Mesodermal cell (in vitro differentiated cells): Measurements from ENCODE around the gene GNPTG.
A peak's percentile ranks its signal among the peaks of the same experiment; 100 is the strongest.

Source experiments
- H3K27ac ChIP-seq: 2 replicates; pipeline ENCODE4 v1.7.0; 2013; ENCODE audit warnings: mild to moderate bottlenecking, low read depth, low read length, moderate library complexity; ENCODE audit not compliant: severe bottlenecking
- H3K36me3 ChIP-seq: 2 replicates; pipeline ENCODE4 v1.7.1; 2013; ENCODE audit warnings: mild to moderate bottlenecking, low read length, moderate library complexity; ENCODE audit not compliant: control insufficient read depth, insufficient read depth
- H3K4me1 ChIP-seq: one replicate; pipeline ENCODE4 v1.7.1; 2013; ENCODE audit warnings: mild to moderate bottlenecking, low read length; ENCODE audit not compliant: insufficient read depth, control insufficient read depth, poor library complexity, severe bottlenecking
- H3K4me3 ChIP-seq: 2 replicates; pipeline ENCODE4 v1.7.0; 2013; ENCODE audit warnings: low read length, control low read depth, mild to moderate bottlenecking; ENCODE audit not compliant: insufficient read depth, poor library complexity, severe bottlenecking; ENCODE audit errors: extremely low read depth
- H3K9me3 ChIP-seq: 2 replicates; pipeline ENCODE4 v1.7.1; 2013; ENCODE audit warnings: mild to moderate bottlenecking, low read length, moderate library complexity; ENCODE audit not compliant: control insufficient read depth
- WGBS, 2 experiments: methylation state at CpG; one replicate each; pipeline ENCODE4 v1.1.5; 2013; ENCODE audit warnings: missing lambda C conversion rate in 2 of 2; ENCODE audit not compliant: insufficient coverage in 2 of 2; 5-methylcytosine and 5-hydroxymethylcytosine counted together

Gene GNPTG

GRCh38 chr16:1343428-1344242 is 8.1 kb upstream of the GNPTG start:
- Histone ChIP-seq H3K27ac (no peak overlapping the region), H3K36me3 (peaks cover 5% of the 10 kb centered on the region), H3K4me3 (peak overlapping the region; percentile 14), H3K4me1 (no peaks in the 10 kb centered on the region), H3K9me3 (no peaks in the 10 kb centered on the region)
- 48 to 50% methylated on average over 39 to 44 of the region's 44 CpGs for WGBS, 2 experiments

GRCh38 chr16:1344499-1344898 is 7.2 kb upstream of the GNPTG start:
- Histone ChIP-seq H3K4me1 (no peaks in the 10 kb centered on the region), H3K9me3 (no peaks in the 10 kb centered on the region), H3K4me3 (no peak overlapping the region), H3K36me3 (peaks cover 14% of the 10 kb centered on the region), H3K27ac (no peak overlapping the region)
- 91 to 94% methylated on average over 10 to 14 of the region's 14 CpGs for WGBS, 2 experiments

- Histone ChIP-seq H3K4me1 (no peaks in the 10 kb centered on the region), H3K9me3 (no peaks in the 10 kb centered on the region), H3K27ac (no peak overlapping the region), H3K36me3 (peaks cover 20% of the 10 kb centered on the region), H3K4me3 (no peak overlapping the region)
- WGBS, 2 experiments = 61 to 69% methylated on average over 5 of the region's 11 CpGs
These were observed 6.6 kb upstream of the GNPTG start for GRCh38 chr16:1345087-1345486.

GRCh38 chr16:1345651-1346421 is 5.9 kb upstream of the GNPTG start:
- Histone ChIP-seq H3K4me1 (no peaks in the 10 kb centered on the region), H3K9me3 (no peaks in the 10 kb centered on the region), H3K27ac (no peak overlapping the region), H3K36me3 (peaks cover 26% of the 10 kb centered on the region), H3K4me3 (no peak overlapping the region)
- 81 to 82% methylated on average over 25 to 29 of the region's 31 CpGs for WGBS, 2 experiments

- WGBS, 2 experiments = 81 to 85% methylated on average over 24 to 33 of the region's 34 CpGs
- no peak overlapping the region for H3K4me3 ChIP-seq
- H3K4me1 ChIP-seq = no peaks in the 10 kb centered on the region
- no peak overlapping the region for H3K27ac ChIP-seq
- peaks cover 26% of the 10 kb centered on the region for H3K36me3 ChIP-seq
- H3K9me3 ChIP-seq = no peaks in the 10 kb centered on the region
These were observed 5.1 kb upstream of the GNPTG start for GRCh38 chr16:1346422-1347285.

- Histone ChIP-seq H3K27ac (no peak overlapping the region), H3K4me3 (no peak overlapping the region), H3K9me3 (no peaks in the 10 kb centered on the region), H3K36me3 (peaks cover 26% of the 10 kb centered on the region), H3K4me1 (no peaks in the 10 kb centered on the region)
- 91 to 94% methylated on average over 22 to 28 of the region's 31 CpGs for WGBS, 2 experiments
These were observed 4.4 kb upstream of the GNPTG start for GRCh38 chr16:1347286-1347855.

- no peak overlapping the region for H3K4me3 ChIP-seq
- peaks cover 26% of the 10 kb centered on the region for H3K36me3 ChIP-seq
- H3K9me3 ChIP-seq = no peaks in the 10 kb centered on the region
- no peaks in the 10 kb centered on the region for H3K4me1 ChIP-seq
- no peak overlapping the region for H3K27ac ChIP-seq
- WGBS, 2 experiments = 93 to 95% methylated on average over 24 to 29 of the region's 29 CpGs
These were observed 3.8 kb upstream of the GNPTG start for GRCh38 chr16:1347962-1348361.

GRCh38 chr16:1348441-1348840 is 3.3 kb upstream of the GNPTG start:
- peaks cover 26% of the 10 kb centered on the region for H3K36me3 ChIP-seq

GRCh38 chr16:1348926-1349325 is 2.8 kb upstream of the GNPTG start:
- H3K36me3 ChIP-seq = peaks cover 26% of the 10 kb centered on the region

More at GRCh38 chr16:1348441-1348840, 3.3 kb upstream of the GNPTG start:
- Histone ChIP-seq H3K9me3 (no peaks in the 10 kb centered on the region), H3K4me1 (no peaks in the 10 kb centered on the region), H3K27ac (no peak overlapping the region), H3K4me3 (no peak overlapping the region)
- 94 to 98% methylated on average over 15 of the region's 15 CpGs for WGBS, 2 experiments

GRCh38 chr16:1349351-1349750 is 2.4 kb upstream of the GNPTG start:
- Histone ChIP-seq H3K9me3 (no peaks in the 10 kb centered on the region), H3K4me3 (no peak overlapping the region), H3K36me3 (peaks cover 26% of the 10 kb centered on the region), H3K27ac (no peak overlapping the region), H3K4me1 (no peaks in the 10 kb centered on the region)
- 91 to 93% methylated on average over 6 to 15 of the region's 16 CpGs for WGBS, 2 experiments

More at GRCh38 chr16:1348926-1349325, 2.8 kb upstream of the GNPTG start:
- H3K4me3 ChIP-seq = no peak overlapping the region
- 89 to 95% methylated on average over 14 of the region's 14 CpGs for WGBS, 2 experiments
- no peaks in the 10 kb centered on the region for H3K9me3 ChIP-seq
- no peak overlapping the region for H3K27ac ChIP-seq
- H3K4me1 ChIP-seq = no peaks in the 10 kb centered on the region
